Measurements from ENCODE around the gene PBX3. TPM values are rescaled to one million over a fixed set of nuclear protein-coding genes. Genes with fewer than 3 reads are reported as not detected.

Gene PBX3
- total RNA-seq, 2 experiments from 2014 or later: 25.3 to 30.8 TPM

- POLR2A ChIA-PET: no interaction called here
- H3K4me1 Mint-ChIP-seq (ENCODE audit: low read depth): no peaks in the 10 kb centered on the region
- Histone ChIP-seq H3K27me3 (ENCODE audit: control insufficient read depth in 1 of 2, insufficient read depth in 2 of 2, low read length in 2 of 2) (no peaks in the 10 kb centered on the region), H3K27ac (ENCODE audit: low read depth in 1 of 2, low read length in 2 of 2) (no peak overlapping the region), H3K9me3 (ENCODE audit: control insufficient read depth in 1 of 2, insufficient read depth in 1 of 2, low read length in 2 of 2) (no peaks in the 10 kb centered on the region), H3K36me3 (ENCODE audit: insufficient read depth, low read length) (no peaks in the 10 kb centered on the region), H3K4me1 (ENCODE audit: insufficient read depth, low read length) (no peaks in the 10 kb centered on the region), H3K4me3 (ENCODE audit: low read length) (no peak overlapping the region)
- TF ChIP-seq, protein P1, sequence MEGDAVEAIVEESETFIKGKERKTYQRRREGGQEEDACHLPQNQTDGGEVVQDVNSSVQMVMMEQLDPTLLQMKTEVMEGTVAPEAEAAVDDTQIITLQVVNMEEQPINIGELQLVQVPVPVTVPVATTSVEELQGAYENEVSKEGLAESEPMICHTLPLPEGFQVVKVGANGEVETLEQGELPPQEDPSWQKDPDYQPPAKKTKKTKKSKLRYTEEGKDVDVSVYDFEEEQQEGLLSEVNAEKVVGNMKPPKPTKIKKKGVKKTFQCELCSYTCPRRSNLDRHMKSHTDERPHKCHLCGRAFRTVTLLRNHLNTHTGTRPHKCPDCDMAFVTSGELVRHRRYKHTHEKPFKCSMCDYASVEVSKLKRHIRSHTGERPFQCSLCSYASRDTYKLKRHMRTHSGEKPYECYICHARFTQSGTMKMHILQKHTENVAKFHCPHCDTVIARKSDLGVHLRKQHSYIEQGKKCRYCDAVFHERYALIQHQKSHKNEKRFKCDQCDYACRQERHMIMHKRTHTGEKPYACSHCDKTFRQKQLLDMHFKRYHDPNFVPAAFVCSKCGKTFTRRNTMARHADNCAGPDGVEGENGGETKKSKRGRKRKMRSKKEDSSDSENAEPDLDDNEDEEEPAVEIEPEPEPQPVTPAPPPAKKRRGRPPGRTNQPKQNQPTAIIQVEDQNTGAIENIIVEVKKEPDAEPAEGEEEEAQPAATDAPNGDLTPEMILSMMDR (IDR thresholded peaks at IDR 0.05): no peak
- H3K4me3 Mint-ChIP-seq: no peak overlapping the region
- H3K27ac Mint-ChIP-seq: no peak overlapping the region
- DNase-seq (no peak), ATAC-seq (ENCODE audit: poor library complexity) (no peak)
- H3K9me3 Mint-ChIP-seq: no peaks in the 10 kb centered on the region
- CTCF ChIA-PET: interaction anchor here (1.0 kb wide), 1 partner anchor 89 kb away, joined by 3 read pairs; no protein-coding TSS in a partner anchor
- H3K36me3 Mint-ChIP-seq (ENCODE audit: low read depth): no peaks in the 10 kb centered on the region
- H3K27me3 Mint-ChIP-seq: no peaks in the 10 kb centered on the region
- intact Hi-C loops (cut with DNase I, micrococcal nuclease): loop anchor here in 1 of 2 experiments (1.0 kb wide), 1 partner anchor 15 kb away; no protein-coding TSS in a partner anchor
Observed at GRCh38 chr9:125912667-125913066, 165.5 kb downstream of the PBX3 start.

GRCh38 chr9:125913551-125913950, 166.4 kb downstream of the PBX3 start:
- Mint-ChIP-seq H3K4me3 (no peak overlapping the region), H3K4me1 (ENCODE audit: low read depth) (no peaks in the 10 kb centered on the region), H3K36me3 (ENCODE audit: low read depth) (no peaks in the 10 kb centered on the region), H3K27me3 (no peaks in the 10 kb centered on the region), H3K27ac (no peak overlapping the region), H3K9me3 (no peaks in the 10 kb centered on the region)
- ChIA-PET CTCF (interaction anchor here (1.0 kb wide), 1 partner anchor 90 kb away, joined by 3 read pairs; no protein-coding TSS in a partner anchor), POLR2A (no interaction called here)
- no peak for ATAC-seq (ENCODE audit: poor library complexity)
- no peak for DNase-seq
- Histone ChIP-seq H3K4me1 (ENCODE audit: insufficient read depth, low read length) (no peaks in the 10 kb centered on the region), H3K27ac (ENCODE audit: low read depth in 1 of 2, low read length in 2 of 2) (no peak overlapping the region), H3K4me3 (ENCODE audit: low read length) (no peak overlapping the region), H3K27me3 (ENCODE audit: control insufficient read depth in 1 of 2, insufficient read depth in 2 of 2, low read length in 2 of 2) (no peaks in the 10 kb centered on the region), H3K36me3 (ENCODE audit: insufficient read depth, low read length) (no peaks in the 10 kb centered on the region), H3K9me3 (ENCODE audit: control insufficient read depth in 1 of 2, insufficient read depth in 1 of 2, low read length in 2 of 2) (no peaks in the 10 kb centered on the region)
- TF ChIP-seq, protein P1 (IDR thresholded peaks at IDR 0.05): no peak
- intact Hi-C loops (cut with DNase I, micrococcal nuclease): loop anchor here in 1 of 2 experiments (1.0 kb wide), 1 partner anchor 16 kb away; no protein-coding TSS in a partner anchor

DNA sequence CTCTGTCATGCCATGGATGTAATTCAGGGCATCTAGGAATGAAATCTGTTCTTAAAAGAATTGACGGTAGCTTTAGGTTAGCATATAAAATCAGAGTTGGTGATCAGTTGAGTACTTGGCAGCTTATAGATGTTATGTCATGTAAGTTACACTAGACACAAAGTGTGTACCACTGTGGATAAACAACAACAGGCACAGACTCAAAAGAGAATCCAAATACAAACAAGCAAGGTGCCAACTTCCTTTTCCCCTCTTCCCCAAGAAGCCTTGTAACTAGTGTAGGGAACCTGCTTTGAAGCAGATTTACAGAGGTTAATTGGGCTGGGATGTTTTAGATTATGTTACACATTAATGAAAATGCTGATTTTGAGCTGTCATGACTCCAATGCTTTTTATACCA, 167.2 kb downstream of the PBX3 start:
- intact Hi-C loops (cut with DNase I, micrococcal nuclease): no loop called here
- ATAC-seq (ENCODE audit: poor library complexity) (no peak), DNase-seq (no peak)
- ChIA-PET CTCF (no interaction called here), POLR2A (no interaction called here)
- H3K27me3 Mint-ChIP-seq: no peaks in the 10 kb centered on the region
- H3K27ac Mint-ChIP-seq: no peak overlapping the region
- Histone ChIP-seq H3K4me1 (ENCODE audit: insufficient read depth, low read length) (no peaks in the 10 kb centered on the region), H3K36me3 (ENCODE audit: insufficient read depth, low read length) (no peaks in the 10 kb centered on the region), H3K9me3 (ENCODE audit: control insufficient read depth in 1 of 2, insufficient read depth in 1 of 2, low read length in 2 of 2) (no peaks in the 10 kb centered on the region), H3K27ac (ENCODE audit: low read depth in 1 of 2, low read length in 2 of 2) (no peak overlapping the region), H3K4me3 (ENCODE audit: low read length) (no peak overlapping the region), H3K27me3 (ENCODE audit: control insufficient read depth in 1 of 2, insufficient read depth in 2 of 2, low read length in 2 of 2) (no peaks in the 10 kb centered on the region)
- H3K9me3 Mint-ChIP-seq: no peaks in the 10 kb centered on the region
- no peak overlapping the region for H3K4me3 Mint-ChIP-seq
- H3K36me3 Mint-ChIP-seq (ENCODE audit: low read depth): no peaks in the 10 kb centered on the region
- TF ChIP-seq, protein P1 (IDR thresholded peaks at IDR 0.05): no peak
- H3K4me1 Mint-ChIP-seq (ENCODE audit: low read depth): no peaks in the 10 kb centered on the region

Measured in CD4-positive, alpha-beta T cell (primary cell).